ENCODE results near the gene GET3. TPM values are rescaled to one million over a fixed set of nuclear protein-coding genes. Genes with fewer than 3 reads are reported as not detected.

The GET3 gene
- total RNA-seq, 3 donors from 2014 or later (not counting 1 experiment from before 2014, with no cell fraction given), result 42.2 to 51.3 (median 44.2) TPM

- DNase-seq (peak; percentile 97 to 99), ATAC-seq (peak; percentile 39 to 63 (median 52))
- no peaks in the 10 kb centered on the region for H3K27me3 Mint-ChIP-seq (ENCODE audit: low read depth in 2 of 2)
- peaks cover 44% of the 10 kb centered on the region for H3K4me1 ChIP-seq (ENCODE audit: control insufficient read depth, insufficient read depth, low read length)
- H3K9me3 ChIP-seq (ENCODE audit: control insufficient read depth, insufficient read depth, low read length), result no peaks in the 10 kb centered on the region
- H3K36me3 ChIP-seq (ENCODE audit: control insufficient read depth, insufficient read depth, low read length), result no peaks in the 10 kb centered on the region
- H3K27ac Mint-ChIP-seq, result peak overlapping the region; percentile 97 to 99
- no peaks in the 10 kb centered on the region for H3K27me3 ChIP-seq (ENCODE audit: control insufficient read depth, insufficient read depth, low read length)
- H3K4me3 ChIP-seq (ENCODE audit: low read length), result peak overlapping the region; percentile 95
- H3K4me1 Mint-ChIP-seq, result peaks cover 39 to 46% of the 10 kb centered on the region in 2 donors
- no peaks in the 10 kb centered on the region for H3K36me3 Mint-ChIP-seq
- WGBS (ENCODE audit: insufficient coverage), result under 1% methylated on average over 81 of the region's 81 CpGs
- peak overlapping the region; percentile 93 for H3K27ac ChIP-seq (ENCODE audit: low read length)
- peak overlapping the region; percentile 96 for H3K4me3 Mint-ChIP-seq
- H3K9me3 Mint-ChIP-seq, result no peaks in the 10 kb centered on the region
- TF ChIP-seq CTCF (IDR thresholded peaks at IDR 0.05), result no peak
- intact Hi-C loops (cut with micrococcal nuclease), result loop anchor here (2.0 to 10.0 kb wide), 5 partner anchors 57 to 361 kb away; partner anchors contain the start of genes CALR, GET3, IER2 and STX10
Measured at GRCh38 chr19:12793290-12794195, 56.2 kb downstream of the GET3 start.

- ATAC-seq, result no peak
- Mint-ChIP-seq H3K4me3 (peak overlapping the region; percentile 75), H3K4me1 (peaks cover 32 to 38% of the 10 kb centered on the region in 2 donors), H3K27me3 (ENCODE audit: low read depth in 2 of 2) (no peaks in the 10 kb centered on the region), H3K9me3 (no peaks in the 10 kb centered on the region), H3K36me3 (no peaks in the 10 kb centered on the region), H3K27ac (peak overlapping the region; percentile 97 to 99)
- Histone ChIP-seq H3K9me3 (ENCODE audit: control insufficient read depth, insufficient read depth, low read length) (no peaks in the 10 kb centered on the region), H3K36me3 (ENCODE audit: control insufficient read depth, insufficient read depth, low read length) (no peaks in the 10 kb centered on the region), H3K27ac (ENCODE audit: low read length) (peak overlapping the region; percentile 93), H3K27me3 (ENCODE audit: control insufficient read depth, insufficient read depth, low read length) (no peaks in the 10 kb centered on the region), H3K4me1 (ENCODE audit: control insufficient read depth, insufficient read depth, low read length) (peaks cover 36% of the 10 kb centered on the region), H3K4me3 (ENCODE audit: low read length) (peak overlapping the region; percentile 95)
- intact Hi-C loops (cut with micrococcal nuclease), result loop anchor here (5.0 to 10.0 kb wide), 4 partner anchors 72 to 360 kb away; partner anchors contain the start of genes CALR, IER2, STX10 and TNPO2
- no peak for TF ChIP-seq CTCF (IDR thresholded peaks at IDR 0.05)
- DNase-seq, result peak in 1 of 2 donors; percentile 62
- 74% methylated on average over 7 of the region's 7 CpGs for WGBS (ENCODE audit: insufficient coverage)
Measured at GRCh38 chr19:12794196-12794941, 57.1 kb downstream of the GET3 start.

GRCh38 chr19:12794971-12795381, 57.7 kb downstream of the GET3 start:
- ATAC-seq (no peak), DNase-seq (peak in 1 of 2 donors; percentile 39)
- H3K27me3 Mint-ChIP-seq (ENCODE audit: low read depth in 2 of 2), result no peaks in the 10 kb centered on the region
- TF ChIP-seq CTCF (IDR thresholded peaks at IDR 0.05), result no peak
- H3K4me3 Mint-ChIP-seq, result peak overlapping the region; percentile 75
- peak overlapping the region; percentile 97 to 99 for H3K27ac Mint-ChIP-seq
- Histone ChIP-seq H3K9me3 (ENCODE audit: control insufficient read depth, insufficient read depth, low read length) (no peaks in the 10 kb centered on the region), H3K27ac (ENCODE audit: low read length) (no peak overlapping the region), H3K27me3 (ENCODE audit: control insufficient read depth, insufficient read depth, low read length) (no peaks in the 10 kb centered on the region), H3K4me1 (ENCODE audit: control insufficient read depth, insufficient read depth, low read length) (peaks cover 35% of the 10 kb centered on the region), H3K4me3 (ENCODE audit: low read length) (no peak overlapping the region), H3K36me3 (ENCODE audit: control insufficient read depth, insufficient read depth, low read length) (no peaks in the 10 kb centered on the region)
- no peaks in the 10 kb centered on the region for H3K36me3 Mint-ChIP-seq
- 93% methylated on average over 9 of the region's 9 CpGs for WGBS (ENCODE audit: insufficient coverage)
- intact Hi-C loops (cut with micrococcal nuclease), result loop anchor here (5.0 to 10.0 kb wide), 4 partner anchors 73 to 360 kb away; partner anchors contain the start of genes CALR, IER2, STX10 and TNPO2
- peaks cover 32 to 35% of the 10 kb centered on the region in 2 donors for H3K4me1 Mint-ChIP-seq
- no peaks in the 10 kb centered on the region for H3K9me3 Mint-ChIP-seq

Measured in natural killer cell (primary cell).